ENCODE results near the gene RNF167. TPM values are rescaled to one million over a fixed set of nuclear protein-coding genes. Genes with fewer than 3 reads are reported as not detected.
A peak's percentile ranks its signal among the peaks of the same experiment; 100 is the strongest.
"Not testable (repeated sequence)": the region's sequence is repeated elsewhere in the genome, so short reads cannot be mapped to it uniquely, and the experiment has no call there.

RNF167 gene
- total and polyA plus RNA-seq, 2 experiments from 2014 or later: 19.8 to 36.6 TPM

GRCh38 chr17:4908301-4908700 lies 31.8 kb upstream of the RNF167 start:
- 37% methylated on average over 10 of the region's 10 CpGs for WGBS, 2 experiments (ENCODE audit: low coverage in 1 of 2, low lambda C conversion rate in 2 of 2, missing lambda C conversion rate in 2 of 2)
- Histone ChIP-seq H3K36me3 (ENCODE audit: low read depth) (no peaks in the 10 kb centered on the region), H2AFZ (peak overlapping the region; percentile 71), H3K27me3 (replicated peaks; ENCODE audit: insufficient read depth) (no peaks in the 10 kb centered on the region), H3K9me2 (ENCODE audit: insufficient read depth) (no peaks in the 10 kb centered on the region), H3K9me3 (ENCODE audit: low read depth) (no peaks in the 10 kb centered on the region), H3K27ac (no peak overlapping the region; the same call in 1 of the 2 replicates), H3K79me2 (ENCODE audit: insufficient read depth) (no peaks in the 10 kb centered on the region), H3F3A (ENCODE audit: insufficient read depth) (0 out of 2 replicates have a peak, but pooled peaks cover 2% of the 10 kb centered on the region), H3K4me3 (no peak overlapping the region), H3K4me1 (ENCODE audit: insufficient read depth) (peaks cover 5% of the 10 kb centered on the region; the same call in 1 of the 2 replicates), H3K4me2 (ENCODE audit: unreplicated experiment) (no peak overlapping the region), H3K9ac (no peak overlapping the region), H4K20me1 (ENCODE audit: insufficient read depth) (no peaks in the 10 kb centered on the region)
- in situ Hi-C loops (cut with MboI): no loop called here
- peak; percentile 32 for DNase-seq
- TF ChIP-seq EZH2phosphoT487 (IDR thresholded peaks at IDR 0.05; ENCODE audit: insufficient read depth, low read depth) (no peak), EZH2 (IDR thresholded peaks at IDR 0.05; ENCODE audit: insufficient read depth, poor library complexity, severe bottlenecking) (no peak)

DNA sequence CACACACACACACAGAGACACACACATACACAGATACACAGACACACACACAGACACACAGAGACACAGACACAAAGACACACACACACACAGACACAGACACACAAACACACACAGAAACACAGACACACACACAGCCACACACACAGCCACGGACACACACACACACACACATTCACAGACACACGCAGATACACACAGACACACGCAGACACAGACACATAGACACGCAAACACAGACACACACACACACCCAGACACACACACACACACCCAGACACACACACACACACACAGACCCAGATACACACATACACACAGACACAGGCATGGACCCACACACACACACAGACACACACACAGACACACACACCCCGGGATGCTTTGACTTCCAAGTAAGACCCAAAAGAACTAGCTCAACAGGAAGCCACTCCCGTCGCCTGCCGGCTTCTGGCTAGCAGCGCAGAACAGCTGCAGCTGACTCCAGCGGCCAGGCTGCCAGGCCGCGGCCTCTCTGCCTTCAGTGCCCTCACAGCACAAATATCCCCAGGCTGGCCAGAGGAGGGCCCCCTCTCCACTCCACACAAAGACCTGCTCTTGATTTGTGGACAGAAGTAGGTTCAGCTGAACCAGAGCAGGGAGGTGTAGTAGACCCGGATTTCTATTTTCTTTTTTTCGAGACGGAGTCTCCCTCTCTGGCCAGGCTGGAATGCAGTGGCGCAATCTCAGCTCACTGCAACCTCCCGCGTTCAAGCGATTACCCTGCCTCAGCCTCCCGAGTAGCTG lies 31.2 kb upstream of the RNF167 start:
- H3K4me1 ChIP-seq (ENCODE audit: insufficient read depth): peaks cover 2% of the 10 kb centered on the region; the same call in 1 of the 2 replicates
- H2AFZ ChIP-seq: peak overlapping the region; percentile 71

GRCh38 chr17:4913994-4914393 lies 26.1 kb upstream of the RNF167 start:
- H3F3A ChIP-seq (ENCODE audit: insufficient read depth): no peaks in the 10 kb centered on the region
- H3K9ac ChIP-seq: no peak overlapping the region
- H3K4me3 ChIP-seq: no peak overlapping the region
- H3K79me2 ChIP-seq (ENCODE audit: insufficient read depth): no peaks in the 10 kb centered on the region
- H2AFZ ChIP-seq: no peak overlapping the region
- no peaks in the 10 kb centered on the region for H3K27me3 ChIP-seq (replicated peaks; ENCODE audit: insufficient read depth)
- no peak overlapping the region for H3K4me2 ChIP-seq (ENCODE audit: unreplicated experiment)
- in situ Hi-C loops (cut with MboI): loop anchor here (10.0 kb wide), 1 partner anchor 141 kb away; no protein-coding TSS in a partner anchor
- H3K36me3 ChIP-seq (ENCODE audit: low read depth): no peaks in the 10 kb centered on the region
- no peaks in the 10 kb centered on the region; the same call in 1 of the 2 replicates for H3K4me1 ChIP-seq (ENCODE audit: insufficient read depth)
- no peaks in the 10 kb centered on the region for H4K20me1 ChIP-seq (ENCODE audit: insufficient read depth)
- 58 to 66% methylated on average over 1 of the region's 1 CpG for WGBS, 2 experiments (ENCODE audit: low coverage in 1 of 2, low lambda C conversion rate in 2 of 2, missing lambda C conversion rate in 2 of 2)
- peak; percentile 32 for DNase-seq
- H3K9me2 ChIP-seq (ENCODE audit: insufficient read depth): no peaks in the 10 kb centered on the region
- TF ChIP-seq EZH2phosphoT487 (IDR thresholded peaks at IDR 0.05; ENCODE audit: insufficient read depth, low read depth) (no peak), EZH2 (IDR thresholded peaks at IDR 0.05; ENCODE audit: insufficient read depth, poor library complexity, severe bottlenecking) (no peak)
- H3K27ac ChIP-seq: no peak overlapping the region
- H3K9me3 ChIP-seq (ENCODE audit: low read depth): no peaks in the 10 kb centered on the region

More for the DNA sequence above, 31.2 kb upstream of the RNF167 start:
- in situ Hi-C loops (cut with MboI): no loop called here
- Histone ChIP-seq H3K27ac (peak overlapping the region; percentile 17), H3K4me3 (no peak overlapping the region), H3K27me3 (replicated peaks; ENCODE audit: insufficient read depth) (no peaks in the 10 kb centered on the region), H3K9me3 (ENCODE audit: low read depth) (no peaks in the 10 kb centered on the region), H3F3A (ENCODE audit: insufficient read depth) (no peaks in the 10 kb centered on the region), H3K36me3 (ENCODE audit: low read depth) (no peaks in the 10 kb centered on the region), H3K4me2 (ENCODE audit: unreplicated experiment) (peak overlapping the region; percentile 10), H3K9ac (peak overlapping the region; percentile 25; the same call in 1 of the 2 replicates), H3K79me2 (ENCODE audit: insufficient read depth) (no peaks in the 10 kb centered on the region), H4K20me1 (ENCODE audit: insufficient read depth) (no peaks in the 10 kb centered on the region), H3K9me2 (ENCODE audit: insufficient read depth) (no peaks in the 10 kb centered on the region)
- 12 to 15% methylated on average over 19 to 20 of the region's 20 CpGs for WGBS, 2 experiments (ENCODE audit: low coverage in 1 of 2, low lambda C conversion rate in 2 of 2, missing lambda C conversion rate in 2 of 2)
- TF ChIP-seq EZH2 (IDR thresholded peaks at IDR 0.05; ENCODE audit: insufficient read depth, poor library complexity, severe bottlenecking) (no peak), EZH2phosphoT487 (IDR thresholded peaks at IDR 0.05; ENCODE audit: insufficient read depth, low read depth) (no peak)
- peak; percentile 96 for DNase-seq

DNA sequence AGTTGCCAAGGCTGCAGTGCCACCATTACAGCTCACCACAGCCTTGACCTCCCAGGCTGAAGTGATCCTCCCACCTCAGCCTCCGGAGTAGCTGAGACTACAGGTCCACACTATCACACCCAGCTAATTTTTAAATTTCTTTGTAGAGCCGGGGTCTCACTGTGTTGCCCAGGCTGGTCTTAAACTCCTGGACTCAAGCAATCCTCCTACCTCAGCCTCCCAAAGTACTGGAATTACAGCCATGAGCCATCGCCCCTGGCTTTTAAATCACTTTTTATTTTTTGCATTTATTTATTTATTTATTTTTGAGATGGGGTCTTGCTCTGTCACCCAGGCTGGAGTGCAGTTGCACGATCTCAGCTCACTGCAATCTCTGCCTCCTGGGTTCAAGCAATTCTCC lies 25.5 kb upstream of the RNF167 start:
- not testable (repeated sequence) for H3K79me2 ChIP-seq (ENCODE audit: insufficient read depth); H3K9ac ChIP-seq; H3K4me1 ChIP-seq (ENCODE audit: insufficient read depth); H3K9me2 ChIP-seq (ENCODE audit: insufficient read depth); H3K4me3 ChIP-seq; H3F3A ChIP-seq (ENCODE audit: insufficient read depth); H4K20me1 ChIP-seq (ENCODE audit: insufficient read depth); DNase-seq; H2AFZ ChIP-seq; H3K27me3 ChIP-seq (replicated peaks; ENCODE audit: insufficient read depth); H3K4me2 ChIP-seq (ENCODE audit: unreplicated experiment); H3K9me3 ChIP-seq (ENCODE audit: low read depth); H3K27ac ChIP-seq; H3K36me3 ChIP-seq (ENCODE audit: low read depth)
- in situ Hi-C loops (cut with MboI): loop anchor here (10.0 kb wide), 1 partner anchor 140 kb away; no protein-coding TSS in a partner anchor
- WGBS, 2 experiments (ENCODE audit: low coverage in 1 of 2, low lambda C conversion rate in 2 of 2, missing lambda C conversion rate in 2 of 2): 63 to 65% methylated on average over 4 of the region's 4 CpGs
